WI38 (cell line): ENCODE measurements around the gene ACADL.

Experiments
- H3K4me3 ChIP-seq: 2 replicates; pipeline ENCODE4 v1.5.1; 2011; ENCODE audit warnings: low read depth, mild to moderate bottlenecking, control low read depth, low read length
- TF ChIP-seq, protein P1 (sequence below): IDR thresholded peaks from 2 replicates; pipeline ENCODE4 v1.5.1; 2012; ENCODE audit warnings: low read depth, mild to moderate bottlenecking, control low read depth, low read length

The ACADL gene

DNA sequence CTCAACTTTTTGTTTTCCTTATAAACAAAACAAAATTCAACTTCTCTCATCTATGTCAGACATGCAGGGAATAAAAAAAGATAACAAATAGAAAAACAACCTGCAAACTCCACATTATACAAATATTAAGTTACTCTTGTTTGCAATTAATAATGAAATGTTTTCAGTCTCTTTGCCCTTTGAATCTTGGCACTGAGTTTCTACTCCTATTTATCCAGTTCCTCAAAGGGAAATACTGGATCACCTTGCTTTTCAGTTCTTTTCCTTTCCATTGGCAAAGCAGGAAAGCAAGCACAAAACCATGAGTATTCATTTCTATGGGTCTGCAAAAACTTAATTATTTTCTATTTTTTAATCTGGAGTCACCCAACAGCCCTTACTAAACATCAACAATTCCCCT is 77.6 kb downstream of the ACADL start:
- TF ChIP-seq, protein P1, sequence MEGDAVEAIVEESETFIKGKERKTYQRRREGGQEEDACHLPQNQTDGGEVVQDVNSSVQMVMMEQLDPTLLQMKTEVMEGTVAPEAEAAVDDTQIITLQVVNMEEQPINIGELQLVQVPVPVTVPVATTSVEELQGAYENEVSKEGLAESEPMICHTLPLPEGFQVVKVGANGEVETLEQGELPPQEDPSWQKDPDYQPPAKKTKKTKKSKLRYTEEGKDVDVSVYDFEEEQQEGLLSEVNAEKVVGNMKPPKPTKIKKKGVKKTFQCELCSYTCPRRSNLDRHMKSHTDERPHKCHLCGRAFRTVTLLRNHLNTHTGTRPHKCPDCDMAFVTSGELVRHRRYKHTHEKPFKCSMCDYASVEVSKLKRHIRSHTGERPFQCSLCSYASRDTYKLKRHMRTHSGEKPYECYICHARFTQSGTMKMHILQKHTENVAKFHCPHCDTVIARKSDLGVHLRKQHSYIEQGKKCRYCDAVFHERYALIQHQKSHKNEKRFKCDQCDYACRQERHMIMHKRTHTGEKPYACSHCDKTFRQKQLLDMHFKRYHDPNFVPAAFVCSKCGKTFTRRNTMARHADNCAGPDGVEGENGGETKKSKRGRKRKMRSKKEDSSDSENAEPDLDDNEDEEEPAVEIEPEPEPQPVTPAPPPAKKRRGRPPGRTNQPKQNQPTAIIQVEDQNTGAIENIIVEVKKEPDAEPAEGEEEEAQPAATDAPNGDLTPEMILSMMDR, result no peak
- no peak overlapping the region for H3K4me3 ChIP-seq
